HG03342 (cell line): Measurements from ENCODE around the gene SENP8.

Experiments used
- ATAC-seq: cut with Tn5 transposase; IDR thresholded peaks from one replicate; pipeline ENCODE4 v1.9.1; 2021; ENCODE audit warnings: mild to moderate bottlenecking, moderate library complexity; ENCODE audit not compliant: unreplicated experiment

SENP8 gene

GRCh38 chr15:72173864-72174550 lies 55.8 kb downstream of the SENP8 start:
- ATAC-seq, result no peak

- no peak for ATAC-seq
These were observed 56.5 kb downstream of the SENP8 start for GRCh38 chr15:72174551-72175165.

GRCh38 chr15:72175186-72176044 lies 57.2 kb downstream of the SENP8 start:
- ATAC-seq, result no peak

- no peak for ATAC-seq
These were observed 58.0 kb downstream of the SENP8 start for GRCh38 chr15:72176159-72176558.

- ATAC-seq, result no peak
These were observed 58.5 kb downstream of the SENP8 start for GRCh38 chr15:72176743-72177142.

- ATAC-seq, result no peak
These were observed 60.9 kb downstream of the SENP8 start for GRCh38 chr15:72178976-72179585.

- no peak for ATAC-seq
These were observed 61.9 kb downstream of the SENP8 start for GRCh38 chr15:72179950-72180581.

- no peak for ATAC-seq
These were observed 62.6 kb downstream of the SENP8 start for GRCh38 chr15:72180761-72181324.

GRCh38 chr15:72182244-72182643 lies 64.0 kb downstream of the SENP8 start:
- no peak for ATAC-seq

- ATAC-seq, result no peak
These were observed 64.5 kb downstream of the SENP8 start for GRCh38 chr15:72182673-72183072.

- no peak for ATAC-seq
These were observed 65.6 kb downstream of the SENP8 start for GRCh38 chr15:72183781-72184164.

GRCh38 chr15:72184165-72184811 lies 66.1 kb downstream of the SENP8 start:
- ATAC-seq, result no peak

- no peak for ATAC-seq
These were observed 71.2 kb downstream of the SENP8 start for GRCh38 chr15:72189250-72189902.

- no peak for ATAC-seq
These were observed 74.2 kb downstream of the SENP8 start for GRCh38 chr15:72192416-72192815.
